ENCODE data around the gene KCNJ14. TPM values are rescaled to one million over a fixed set of nuclear protein-coding genes. Genes with fewer than 3 reads are reported as not detected.

Gene KCNJ14
- total and polyA plus RNA-seq, 2 experiments from 2014 or later, result 0.81 to 0.94 TPM

- TF ChIP-seq, protein P1, sequence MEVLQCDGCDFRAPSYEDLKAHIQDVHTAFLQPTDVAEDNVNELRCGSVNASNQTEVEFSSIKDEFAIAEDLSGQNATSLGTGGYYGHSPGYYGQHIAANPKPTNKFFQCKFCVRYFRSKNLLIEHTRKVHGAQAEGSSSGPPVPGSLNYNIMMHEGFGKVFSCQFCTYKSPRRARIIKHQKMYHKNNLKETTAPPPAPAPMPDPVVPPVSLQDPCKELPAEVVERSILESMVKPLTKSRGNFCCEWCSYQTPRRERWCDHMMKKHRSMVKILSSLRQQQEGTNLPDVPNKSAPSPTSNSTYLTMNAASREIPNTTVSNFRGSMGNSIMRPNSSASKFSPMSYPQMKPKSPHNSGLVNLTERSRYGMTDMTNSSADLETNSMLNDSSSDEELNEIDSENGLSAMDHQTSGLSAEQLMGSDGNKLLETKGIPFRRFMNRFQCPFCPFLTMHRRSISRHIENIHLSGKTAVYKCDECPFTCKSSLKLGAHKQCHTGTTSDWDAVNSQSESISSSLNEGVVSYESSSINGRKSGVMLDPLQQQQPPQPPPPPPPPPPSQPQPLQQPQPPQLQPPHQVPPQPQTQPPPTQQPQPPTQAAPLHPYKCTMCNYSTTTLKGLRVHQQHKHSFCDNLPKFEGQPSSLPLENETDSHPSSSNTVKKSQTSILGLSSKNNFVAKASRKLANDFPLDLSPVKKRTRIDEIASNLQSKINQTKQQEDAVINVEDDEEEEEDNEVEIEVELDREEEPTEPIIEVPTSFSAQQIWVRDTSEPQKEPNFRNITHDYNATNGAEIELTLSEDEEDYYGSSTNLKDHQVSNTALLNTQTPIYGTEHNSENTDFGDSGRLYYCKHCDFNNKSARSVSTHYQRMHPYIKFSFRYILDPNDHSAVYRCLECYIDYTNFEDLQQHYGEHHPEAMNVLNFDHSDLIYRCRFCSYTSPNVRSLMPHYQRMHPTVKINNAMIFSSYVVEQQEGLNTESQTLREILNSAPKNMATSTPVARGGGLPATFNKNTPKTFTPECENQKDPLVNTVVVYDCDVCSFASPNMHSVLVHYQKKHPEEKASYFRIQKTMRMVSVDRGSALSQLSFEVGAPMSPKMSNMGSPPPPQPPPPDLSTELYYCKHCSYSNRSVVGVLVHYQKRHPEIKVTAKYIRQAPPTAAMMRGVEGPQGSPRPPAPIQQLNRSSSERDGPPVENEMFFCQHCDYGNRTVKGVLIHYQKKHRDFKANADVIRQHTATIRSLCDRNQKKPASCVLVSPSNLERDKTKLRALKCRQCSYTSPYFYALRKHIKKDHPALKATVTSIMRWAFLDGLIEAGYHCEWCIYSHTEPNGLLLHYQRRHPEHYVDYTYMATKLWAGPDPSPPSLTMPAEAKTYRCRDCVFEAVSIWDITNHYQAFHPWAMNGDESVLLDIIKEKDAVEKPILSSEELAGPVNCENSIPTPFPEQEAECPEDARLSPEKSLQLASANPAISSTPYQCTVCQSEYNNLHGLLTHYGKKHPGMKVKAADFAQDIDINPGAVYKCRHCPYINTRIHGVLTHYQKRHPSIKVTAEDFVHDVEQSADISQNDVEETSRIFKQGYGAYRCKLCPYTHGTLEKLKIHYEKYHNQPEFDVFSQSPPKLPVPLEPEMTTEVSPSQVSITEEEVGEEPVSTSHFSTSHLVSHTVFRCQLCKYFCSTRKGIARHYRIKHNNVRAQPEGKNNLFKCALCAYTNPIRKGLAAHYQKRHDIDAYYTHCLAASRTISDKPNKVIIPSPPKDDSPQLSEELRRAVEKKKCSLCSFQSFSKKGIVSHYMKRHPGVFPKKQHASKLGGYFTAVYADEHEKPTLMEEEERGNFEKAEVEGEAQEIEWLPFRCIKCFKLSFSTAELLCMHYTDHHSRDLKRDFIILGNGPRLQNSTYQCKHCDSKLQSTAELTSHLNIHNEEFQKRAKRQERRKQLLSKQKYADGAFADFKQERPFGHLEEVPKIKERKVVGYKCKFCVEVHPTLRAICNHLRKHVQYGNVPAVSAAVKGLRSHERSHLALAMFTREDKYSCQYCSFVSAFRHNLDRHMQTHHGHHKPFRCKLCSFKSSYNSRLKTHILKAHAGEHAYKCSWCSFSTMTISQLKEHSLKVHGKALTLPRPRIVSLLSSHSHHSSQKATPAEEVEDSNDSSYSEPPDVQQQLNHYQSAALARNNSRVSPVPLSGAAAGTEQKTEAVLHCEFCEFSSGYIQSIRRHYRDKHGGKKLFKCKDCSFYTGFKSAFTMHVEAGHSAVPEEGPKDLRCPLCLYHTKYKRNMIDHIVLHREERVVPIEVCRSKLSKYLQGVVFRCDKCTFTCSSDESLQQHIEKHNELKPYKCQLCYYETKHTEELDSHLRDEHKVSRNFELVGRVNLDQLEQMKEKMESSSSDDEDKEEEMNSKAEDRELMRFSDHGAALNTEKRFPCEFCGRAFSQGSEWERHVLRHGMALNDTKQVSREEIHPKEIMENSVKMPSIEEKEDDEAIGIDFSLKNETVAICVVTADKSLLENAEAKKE (CRISPR knock-in tag; IDR thresholded peaks at IDR 0.05), result no peak
- TF ChIP-seq JUNB (IDR thresholded peaks at IDR 0.05; ENCODE audit: unreplicated experiment), result no peak
- TF ChIP-seq REST (IDR thresholded peaks at IDR 0.05; ENCODE audit: unreplicated experiment), result no peak
- no peak for TF ChIP-seq ZNF331 (CRISPR knock-in tag; IDR thresholded peaks at IDR 0.05; ENCODE audit: low read depth)
- no peak for TF ChIP-seq NANOG (IDR thresholded peaks at IDR 0.05; ENCODE audit: borderline replicate concordance)
- TF ChIP-seq STAT1 (IDR thresholded peaks at IDR 0.05; ENCODE audit: unreplicated experiment), result no peak
Observed at GRCh38 chr19:48509467-48510194, 54.3 kb downstream of the KCNJ14 start (continued).

All from GM23338 (cell line).